A673 (cell line): Measurements from ENCODE around the gene GABRG3. TPM values are rescaled to one million over a fixed set of nuclear protein-coding genes. Genes with fewer than 3 reads are reported as not detected.

Source experiments
- BruUV-seq: library from RNA; stranded (reverse); fragments of 400-500 nt; replicated peaks from 2 replicates; lab custom pipeline; 2021; lab: Mats Ljungman, UMichigan
- CTCF ChIA-PET: fragments of 300-600 bp; sonication (Branson Sonifier 250); formaldehyde crosslinking; loops from one replicate; lab custom pipeline; 2022; ENCODE audit warnings: antibody characterized with exemption; lab: Charles Lee
- POLR2A ChIA-PET: fragments of 300-600 bp; sonication (Branson Sonifier 250); formaldehyde crosslinking; loops from one replicate; lab custom pipeline; 2022; ENCODE audit warnings: antibody characterized with exemption; ENCODE audit not compliant: low non-redundant PET; lab: Charles Lee
- DNase-seq: peaks from one replicate; pipeline ENCODE4 v3.0.0-alpha.2; 2015; ENCODE audit warnings: low spot score
- H3K27ac ChIP-seq: fragments of 200-600 bp; sonication (generic); 2 replicates; pipeline ENCODE4 v1.5.1; 2016; ENCODE audit warnings: mixed run types, low read depth, mild to moderate bottlenecking, mixed read lengths, antibody characterized with exemption, low read length; ENCODE audit not compliant: poor library complexity, severe bottlenecking
- H3K27me3 ChIP-seq: fragments of 200-600 bp; sonication (generic); replicated peaks from 2 replicates; pipeline ENCODE4 v1.6.1; 2017; ENCODE audit warnings: mixed run types, low read depth, mild to moderate bottlenecking, mixed read lengths, antibody characterized with exemption, low read length; ENCODE audit not compliant: insufficient read depth, poor library complexity
- H3K36me3 ChIP-seq: fragments of 200-600 bp; sonication (generic); 2 replicates; pipeline ENCODE4 v1.6.1; 2016; ENCODE audit warnings: mixed run types, mild to moderate bottlenecking, mixed read lengths, antibody characterized with exemption, low read length; ENCODE audit not compliant: insufficient read depth, poor library complexity, severe bottlenecking
- H3K4me1 ChIP-seq: fragments of 200-600 bp; sonication (generic); 2 replicates; pipeline ENCODE4 v1.6.1; 2017; ENCODE audit warnings: mixed run types, mild to moderate bottlenecking, mixed read lengths, antibody characterized with exemption, low read length; ENCODE audit not compliant: insufficient read depth, poor library complexity, severe bottlenecking
- H3K4me3 ChIP-seq: fragments of 200-600 bp; sonication (generic); 2 replicates; pipeline ENCODE4 v1.5.1; 2016; ENCODE audit warnings: low read depth, mixed run types, mild to moderate bottlenecking, mixed read lengths, low read length; ENCODE audit not compliant: poor library complexity, severe bottlenecking
- H3K9me3 ChIP-seq: fragments of 200-600 bp; sonication (generic); 2 replicates; pipeline ENCODE4 v1.6.1; 2016; ENCODE audit warnings: mixed run types, low read depth, mild to moderate bottlenecking, mixed read lengths, antibody characterized with exemption, low read length; ENCODE audit not compliant: poor library complexity, severe bottlenecking
- EZH2 ChIP-seq: fragments of 200-600 bp; sonication (generic); IDR thresholded peaks from 2 replicates; pipeline ENCODE4 v1.6.1; 2017; ENCODE audit warnings: borderline replicate concordance, low read depth, mild to moderate bottlenecking, mixed read lengths, antibody characterized with exemption, low read length; ENCODE audit not compliant: poor library complexity, severe bottlenecking
- intact Hi-C: fragments of 100-400 bp; cut with micrococcal nuclease; formaldehyde crosslinking; loops from one replicate; pipeline ENCODE4 v1.10.0; 2022; ENCODE audit not compliant: unreplicated experiment
- total RNA-seq: library from RNA; stranded (reverse); gene quantifications from 2 replicates; pipeline ENCODE4 v1.2.3, GENCODE V29; 2021
- TF ChIP-seq, protein P1 (sequence below): fragments of 300-800, 200-600 bp; sonication (generic); conservative IDR thresholded peaks from 2 replicates; pipeline ENCODE4 v1.5.1; 2017; ENCODE audit warnings: low read depth, mild to moderate bottlenecking, antibody characterized with exemption, low read length, moderate library complexity, mixed read lengths

Gene GABRG3
- total RNA-seq, 1 experiment from 2014 or later: not detected

DNA sequence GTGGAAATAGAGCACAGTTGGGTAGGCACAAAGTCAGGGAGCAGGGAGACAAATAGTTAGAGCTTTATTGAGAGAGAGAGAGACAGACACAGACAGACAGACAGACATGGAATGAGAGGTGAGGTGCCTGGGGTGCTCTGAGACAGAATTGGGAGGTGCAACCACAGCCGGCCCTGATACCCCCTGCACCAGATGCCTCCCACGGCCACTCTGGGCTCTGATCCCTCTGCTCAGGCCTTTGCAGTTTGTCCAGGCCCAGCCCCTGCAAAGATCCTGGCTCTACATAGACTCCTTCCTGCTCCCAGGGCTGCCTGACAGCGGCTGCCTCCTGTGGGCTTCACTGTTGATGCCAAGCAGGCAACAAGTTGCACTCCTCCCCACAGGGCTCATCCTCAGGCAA is 283.8 kb downstream of the GABRG3 start:
- POLR2A ChIA-PET: no interaction called here
- H3K4me1 ChIP-seq: no peaks in the 10 kb centered on the region
- no peak for DNase-seq
- H3K27me3 ChIP-seq: no peaks in the 10 kb centered on the region
- H3K27ac ChIP-seq: no peak overlapping the region
- TF ChIP-seq, protein P1, sequence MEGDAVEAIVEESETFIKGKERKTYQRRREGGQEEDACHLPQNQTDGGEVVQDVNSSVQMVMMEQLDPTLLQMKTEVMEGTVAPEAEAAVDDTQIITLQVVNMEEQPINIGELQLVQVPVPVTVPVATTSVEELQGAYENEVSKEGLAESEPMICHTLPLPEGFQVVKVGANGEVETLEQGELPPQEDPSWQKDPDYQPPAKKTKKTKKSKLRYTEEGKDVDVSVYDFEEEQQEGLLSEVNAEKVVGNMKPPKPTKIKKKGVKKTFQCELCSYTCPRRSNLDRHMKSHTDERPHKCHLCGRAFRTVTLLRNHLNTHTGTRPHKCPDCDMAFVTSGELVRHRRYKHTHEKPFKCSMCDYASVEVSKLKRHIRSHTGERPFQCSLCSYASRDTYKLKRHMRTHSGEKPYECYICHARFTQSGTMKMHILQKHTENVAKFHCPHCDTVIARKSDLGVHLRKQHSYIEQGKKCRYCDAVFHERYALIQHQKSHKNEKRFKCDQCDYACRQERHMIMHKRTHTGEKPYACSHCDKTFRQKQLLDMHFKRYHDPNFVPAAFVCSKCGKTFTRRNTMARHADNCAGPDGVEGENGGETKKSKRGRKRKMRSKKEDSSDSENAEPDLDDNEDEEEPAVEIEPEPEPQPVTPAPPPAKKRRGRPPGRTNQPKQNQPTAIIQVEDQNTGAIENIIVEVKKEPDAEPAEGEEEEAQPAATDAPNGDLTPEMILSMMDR: no peak
- no peak for TF ChIP-seq EZH2
- no peaks in the 10 kb centered on the region for H3K36me3 ChIP-seq
- intact Hi-C loops: no loop called here
- no TSS peak for BruUV-seq
- peaks cover 60% of the 10 kb centered on the region for H3K9me3 ChIP-seq
- H3K4me3 ChIP-seq: no peak overlapping the region
- CTCF ChIA-PET: no interaction called here

- Histone ChIP-seq H3K9me3 (peaks cover 67% of the 10 kb centered on the region), H3K4me1 (no peaks in the 10 kb centered on the region), H3K27me3 (no peaks in the 10 kb centered on the region), H3K36me3 (no peaks in the 10 kb centered on the region), H3K27ac (no peak overlapping the region), H3K4me3 (no peak overlapping the region)
- intact Hi-C loops: no loop called here
- no peak for DNase-seq
- ChIA-PET POLR2A (no interaction called here), CTCF (no interaction called here)
- no peak for TF ChIP-seq EZH2
- TF ChIP-seq, protein P1: no peak
- no TSS peak for BruUV-seq
These were observed 285.5 kb downstream of the GABRG3 start for GRCh38 chr15:27256446-27256845.

DNA sequence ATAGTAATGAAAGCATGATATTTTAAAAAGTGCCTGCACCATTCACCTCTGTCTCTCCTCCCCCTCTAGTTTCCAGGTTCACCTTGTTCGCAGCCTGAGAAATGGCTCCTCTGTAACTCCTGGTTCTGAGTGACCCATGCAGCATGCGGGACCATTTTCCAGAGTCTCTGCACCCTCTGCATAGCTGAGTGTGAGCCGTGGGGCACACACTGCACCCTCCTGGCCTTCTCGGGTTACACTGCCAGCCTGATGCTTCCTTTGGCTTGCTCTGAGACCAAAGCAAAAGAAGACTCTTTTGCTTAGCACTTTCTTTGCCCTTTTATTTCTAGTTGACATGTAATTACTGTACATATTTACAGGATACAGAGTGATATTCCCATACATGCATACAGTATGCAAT is 287.3 kb downstream of the GABRG3 start:
- Histone ChIP-seq H3K27me3 (no peaks in the 10 kb centered on the region), H3K36me3 (no peaks in the 10 kb centered on the region), H3K4me1 (no peaks in the 10 kb centered on the region), H3K9me3 (peaks cover 53% of the 10 kb centered on the region), H3K27ac (no peak overlapping the region), H3K4me3 (no peak overlapping the region)
- TF ChIP-seq EZH2: no peak
- TF ChIP-seq, protein P1: no peak
- intact Hi-C loops: no loop called here
- no peak for DNase-seq
- CTCF ChIA-PET: no interaction called here
- BruUV-seq: no TSS peak
- POLR2A ChIA-PET: no interaction called here
